Measurements from ENCODE around the gene CALU.
A peak's percentile ranks its signal among the peaks of the same experiment; 100 is the strongest.

Gene CALU

GRCh38 chr7:128747327-128748079 lies 8.3 kb downstream of the CALU start:
- no peak overlapping the region for H3K4me3 ChIP-seq (ENCODE audit: control insufficient read depth, low read depth, low read length)
- DNase-seq (ENCODE audit: low read depth), result no peak
- TF ChIP-seq CTCF (IDR thresholded peaks at IDR 0.05; ENCODE audit: control insufficient read depth, insufficient read depth, low read depth, low read length, missing control alignments), result no peak

GRCh38 chr7:128752251-128752650 lies 13.1 kb downstream of the CALU start:
- H3K4me3 ChIP-seq (ENCODE audit: control insufficient read depth, low read depth, low read length), result no peak overlapping the region
- no peak for TF ChIP-seq CTCF (IDR thresholded peaks at IDR 0.05; ENCODE audit: control insufficient read depth, insufficient read depth, low read depth, low read length, missing control alignments)
- no peak for DNase-seq (ENCODE audit: low read depth)

GRCh38 chr7:128755075-128755818 lies 16.1 kb downstream of the CALU start:
- TF ChIP-seq CTCF (IDR thresholded peaks at IDR 0.05; ENCODE audit: control insufficient read depth, insufficient read depth, low read depth, low read length, missing control alignments), result no peak
- no peak for DNase-seq (ENCODE audit: low read depth)
- H3K4me3 ChIP-seq (ENCODE audit: control insufficient read depth, low read depth, low read length), result no peak overlapping the region

GRCh38 chr7:128755819-128756476 lies 16.8 kb downstream of the CALU start:
- DNase-seq (ENCODE audit: low read depth), result peak; percentile 89
- H3K4me3 ChIP-seq (ENCODE audit: control insufficient read depth, low read depth, low read length), result no peak overlapping the region
- no peak for TF ChIP-seq CTCF (IDR thresholded peaks at IDR 0.05; ENCODE audit: control insufficient read depth, insufficient read depth, low read depth, low read length, missing control alignments)

GRCh38 chr7:128757203-128757602 lies 18.0 kb downstream of the CALU start:
- DNase-seq (ENCODE audit: low read depth), result no peak
- no peak for TF ChIP-seq CTCF (IDR thresholded peaks at IDR 0.05; ENCODE audit: control insufficient read depth, insufficient read depth, low read depth, low read length, missing control alignments)
- no peak overlapping the region for H3K4me3 ChIP-seq (ENCODE audit: control insufficient read depth, low read depth, low read length)

GRCh38 chr7:128758553-128758952 lies 19.4 kb downstream of the CALU start:
- DNase-seq (ENCODE audit: low read depth), result no peak
- no peak overlapping the region for H3K4me3 ChIP-seq (ENCODE audit: control insufficient read depth, low read depth, low read length)
- TF ChIP-seq CTCF (IDR thresholded peaks at IDR 0.05; ENCODE audit: control insufficient read depth, insufficient read depth, low read depth, low read length, missing control alignments), result no peak

Measured in AG09309 (cell line).